Fibroblast of lung (primary cell): ENCODE results near the gene CCDC183. TPM values are rescaled to one million over a fixed set of nuclear protein-coding genes. Genes with fewer than 3 reads are reported as not detected.
"Not testable (repeated sequence)": the region's sequence is repeated elsewhere in the genome, so short reads cannot be mapped to it uniquely, and the experiment has no call there.

Experiments used
- DNase-seq, 2 donors: peaks; one replicate each; pipeline versions ENCODE4 v3.0.0 to v3.0.0-alpha.2; 2010; ENCODE audit warnings: low read depth in 2 of 2
- H2AFZ ChIP-seq: 2 replicates; pipeline ENCODE4 v1.5.1; 2012; ENCODE audit warnings: low read length, control low read depth, inconsistent platforms
- H3K27ac ChIP-seq: 2 replicates; pipeline ENCODE4 v1.5.1; 2011; ENCODE audit warnings: low read length, control low read depth; ENCODE audit not compliant: insufficient read depth
- H3K27me3 ChIP-seq: 2 replicates; pipeline ENCODE4 v1.5.1; 2011; ENCODE audit warnings: mild to moderate bottlenecking, low read length; ENCODE audit not compliant: control insufficient read depth, insufficient read depth
- H3K36me3 ChIP-seq: 2 replicates; pipeline ENCODE4 v1.5.1; 2011; ENCODE audit warnings: low read length; ENCODE audit not compliant: control insufficient read depth, insufficient read depth
- H3K4me1 ChIP-seq: 2 replicates; pipeline ENCODE4 v1.5.1; 2011; ENCODE audit warnings: low read length; ENCODE audit not compliant: control insufficient read depth, insufficient read depth; ENCODE audit errors: extremely low read depth
- H3K4me2 ChIP-seq: 2 replicates; pipeline ENCODE4 v1.5.1; 2011; ENCODE audit warnings: low read length, control low read depth; ENCODE audit not compliant: insufficient read depth; ENCODE audit errors: extremely low read depth
- H3K4me3 ChIP-seq, 4 experiments: fragments of 200-600 bp in 1 of 4; sonication (generic) in 1 of 4; replicated peaks in 1 of 4; 2 replicates each; pipeline ENCODE4 v1.5.1; 2011 to 2016; ENCODE audit warnings: low read length in 4 of 4, low read depth in 3 of 4, mild to moderate bottlenecking in 3 of 4, control low read depth in 2 of 4, inconsistent platforms in 1 of 4, mixed read lengths in 1 of 4; ENCODE audit not compliant: insufficient read depth in 1 of 4; ENCODE audit errors: control extremely low read depth in 1 of 4
- H3K79me2 ChIP-seq: 2 replicates; pipeline ENCODE4 v1.5.1; 2012; ENCODE audit warnings: mild to moderate bottlenecking, low read length, inconsistent platforms; ENCODE audit not compliant: control insufficient read depth, insufficient read depth
- H3K9ac ChIP-seq: 2 replicates; pipeline ENCODE4 v1.5.1; 2011; ENCODE audit warnings: mild to moderate bottlenecking, low read length, control low read depth; ENCODE audit not compliant: insufficient read depth
- H3K9me3 ChIP-seq: 2 replicates; pipeline ENCODE4 v1.5.1; 2012; ENCODE audit warnings: low read depth, low read length; ENCODE audit not compliant: control insufficient read depth, insufficient read depth
- H4K20me1 ChIP-seq: 2 replicates; pipeline ENCODE4 v1.5.1; 2011; ENCODE audit warnings: low read length; ENCODE audit not compliant: control insufficient read depth, insufficient read depth; ENCODE audit errors: extremely low read depth
- EZH2 ChIP-seq: IDR thresholded peaks from 2 replicates; pipeline ENCODE4 v1.5.1; 2012; ENCODE audit warnings: low read length, control low read depth, mild to moderate bottlenecking; ENCODE audit errors: missing control alignments
- polyA plus RNA-seq, 2 donors: library from polyadenylated mRNA; depleted of rRNA in 1 of 2; stranded (reverse) in 1 of 2; unstranded in 1 of 2; fragments of >200 nt; gene quantifications; 2 replicates each; pipeline ENCODE4 v1.2.1, GENCODE V29; 2011 to 2012; ENCODE audit warnings: missing spikeins in 1 of 2
- total RNA-seq: library from RNA; depleted of rRNA; stranded (reverse); fragments of >200 nt; gene quantifications from 2 replicates; pipeline ENCODE4 v1.2.1, GENCODE V29; 2014
- TF ChIP-seq, protein P1 (sequence below), 2 donors: IDR thresholded peaks in 1 of 2; conservative IDR thresholded peaks in 1 of 2; 1 replicate in 1 of 2; 2 replicates in 1 of 2; pipeline ENCODE4 v1.5.1; 2011 to 2012; ENCODE audit warnings: low read length in 2 of 2, control low read depth in 1 of 2, inconsistent platforms in 1 of 2, low read depth in 1 of 2, mild to moderate bottlenecking in 1 of 2

The CCDC183 gene
- total and polyA plus RNA-seq, 2 donors (not counting 1 experiment from before 2014, with no cell fraction given) = 0.35 to 0.99 TPM

DNA sequence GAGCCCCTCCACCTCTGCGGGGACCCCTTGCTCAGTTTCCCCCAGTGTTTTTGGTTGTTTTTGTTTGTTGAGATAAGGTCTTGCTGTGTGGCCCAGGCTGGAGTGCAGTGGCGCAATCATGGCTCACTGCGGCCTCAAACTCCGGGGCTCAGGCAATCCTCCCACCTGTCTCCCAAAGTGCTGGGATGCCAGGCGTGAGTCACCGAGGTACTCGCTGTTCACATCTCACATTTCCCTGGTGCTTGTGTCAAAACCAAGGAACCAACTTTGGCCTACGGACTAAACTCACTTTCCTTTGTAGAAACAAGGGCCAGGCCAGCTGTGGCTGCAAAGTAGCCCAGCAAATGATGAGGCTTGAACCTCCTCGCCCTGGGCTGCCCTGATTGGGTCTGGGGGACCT is 36.4 kb downstream of the CCDC183 start:
- TF ChIP-seq EZH2 = no peak
- TF ChIP-seq, protein P1, sequence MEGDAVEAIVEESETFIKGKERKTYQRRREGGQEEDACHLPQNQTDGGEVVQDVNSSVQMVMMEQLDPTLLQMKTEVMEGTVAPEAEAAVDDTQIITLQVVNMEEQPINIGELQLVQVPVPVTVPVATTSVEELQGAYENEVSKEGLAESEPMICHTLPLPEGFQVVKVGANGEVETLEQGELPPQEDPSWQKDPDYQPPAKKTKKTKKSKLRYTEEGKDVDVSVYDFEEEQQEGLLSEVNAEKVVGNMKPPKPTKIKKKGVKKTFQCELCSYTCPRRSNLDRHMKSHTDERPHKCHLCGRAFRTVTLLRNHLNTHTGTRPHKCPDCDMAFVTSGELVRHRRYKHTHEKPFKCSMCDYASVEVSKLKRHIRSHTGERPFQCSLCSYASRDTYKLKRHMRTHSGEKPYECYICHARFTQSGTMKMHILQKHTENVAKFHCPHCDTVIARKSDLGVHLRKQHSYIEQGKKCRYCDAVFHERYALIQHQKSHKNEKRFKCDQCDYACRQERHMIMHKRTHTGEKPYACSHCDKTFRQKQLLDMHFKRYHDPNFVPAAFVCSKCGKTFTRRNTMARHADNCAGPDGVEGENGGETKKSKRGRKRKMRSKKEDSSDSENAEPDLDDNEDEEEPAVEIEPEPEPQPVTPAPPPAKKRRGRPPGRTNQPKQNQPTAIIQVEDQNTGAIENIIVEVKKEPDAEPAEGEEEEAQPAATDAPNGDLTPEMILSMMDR (conservative IDR thresholded peaks at IDR 0.05 in 1 of 2, IDR thresholded peaks at IDR 0.05 in 1 of 2; ENCODE audit: low read depth in 1 of 2, low read length in 2 of 2) = no peak
- H3K36me3 ChIP-seq = peaks cover 23% of the 10 kb centered on the region
- DNase-seq = no peak
- no peak overlapping the region for H3K4me2 ChIP-seq
- no peaks in the 10 kb centered on the region for H3K79me2 ChIP-seq
- no peak overlapping the region for H3K9ac ChIP-seq
- H3K9me3 ChIP-seq = no peaks in the 10 kb centered on the region
- H4K20me1 ChIP-seq = no peaks in the 10 kb centered on the region
- no peak overlapping the region for H2AFZ ChIP-seq
- H3K27ac ChIP-seq = no peak overlapping the region
- no peaks in the 10 kb centered on the region for H3K27me3 ChIP-seq
- H3K4me3 ChIP-seq = no peak overlapping the region
- H3K4me1 ChIP-seq = no peaks in the 10 kb centered on the region

DNA sequence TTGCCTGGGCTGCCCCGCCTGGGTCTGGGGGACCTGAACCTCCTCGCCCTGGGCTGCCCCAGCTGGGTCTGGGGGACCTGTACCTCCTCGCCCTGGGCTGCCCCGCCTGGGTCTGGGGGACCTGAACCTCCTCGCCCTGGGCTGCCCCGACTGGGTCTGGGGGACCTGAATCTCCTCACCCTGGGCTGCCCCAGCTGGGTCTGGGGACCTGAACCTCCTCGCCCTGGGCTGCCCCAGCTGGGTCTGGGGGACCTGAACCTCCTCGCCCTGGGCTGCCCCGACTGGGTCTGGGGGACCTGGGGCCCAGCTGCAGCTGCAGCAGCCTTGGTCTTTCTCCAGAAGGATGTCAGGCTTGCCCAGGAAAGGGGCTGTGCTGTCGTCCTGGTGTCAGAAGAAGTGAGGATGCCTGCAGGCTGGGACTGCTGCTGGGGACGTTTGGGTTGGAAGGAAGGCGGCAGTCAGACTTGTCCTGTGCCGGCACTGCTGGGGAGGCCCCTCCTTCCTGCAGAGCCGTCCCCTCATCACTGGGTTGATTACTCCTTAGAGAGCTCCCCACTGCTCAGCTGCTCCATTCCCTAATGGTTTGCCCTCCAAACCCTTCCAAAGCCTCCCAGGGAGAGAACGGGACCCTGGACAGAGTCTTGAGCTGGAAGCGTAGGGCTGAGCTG is 37.4 kb downstream of the CCDC183 start:
- H3K27ac ChIP-seq, H3K27me3 ChIP-seq, H3K4me2 ChIP-seq, H3K4me1 ChIP-seq, H3K4me3 ChIP-seq, DNase-seq, H4K20me1 ChIP-seq, H3K79me2 ChIP-seq, H3K9ac ChIP-seq, H3K9me3 ChIP-seq, H2AFZ ChIP-seq: not testable (repeated sequence)
- H3K36me3 ChIP-seq = peaks cover 19% of the 10 kb centered on the region

DNA sequence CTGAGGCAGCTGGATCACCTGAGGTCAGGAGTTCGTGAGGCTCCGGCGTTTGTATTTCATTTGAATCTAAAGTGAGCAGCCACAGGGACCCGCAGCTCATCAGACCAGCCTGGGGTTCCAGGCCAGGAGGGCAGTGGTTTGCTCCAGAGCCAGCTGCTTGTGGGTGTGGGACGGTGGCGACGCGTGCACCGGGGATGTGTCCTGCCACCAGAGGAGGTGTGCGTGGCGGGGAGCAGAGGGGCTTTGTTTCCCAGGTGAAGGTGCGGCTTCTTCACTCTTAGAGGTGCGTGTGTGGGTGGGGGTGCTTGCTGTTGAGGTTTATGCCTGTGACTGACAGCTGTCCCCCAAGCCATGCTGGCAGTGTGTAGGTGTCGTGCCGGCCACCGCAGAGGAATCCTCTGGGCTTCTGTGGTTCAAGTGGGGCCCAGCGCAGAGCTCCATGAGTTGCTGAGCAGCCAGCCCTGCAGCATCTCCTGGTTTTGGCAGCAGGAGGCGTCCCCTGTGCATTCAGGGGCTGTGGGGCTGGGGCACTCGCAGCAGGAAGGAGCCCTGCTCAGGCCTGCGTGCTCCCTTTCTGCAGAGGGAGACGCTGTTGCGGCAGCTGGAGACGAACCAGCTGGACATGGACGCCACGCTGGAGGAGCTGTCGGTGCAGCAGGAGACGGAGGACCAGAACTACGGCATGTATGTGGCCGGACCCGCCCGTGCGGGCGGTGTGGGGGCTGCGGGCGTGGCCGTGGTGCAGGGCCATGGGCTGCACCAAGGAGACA is 39.2 kb downstream of the CCDC183 start:
- DNase-seq = no peak
- H3K27me3 ChIP-seq = no peaks in the 10 kb centered on the region
- no peaks in the 10 kb centered on the region for H3K4me1 ChIP-seq
- no peak for TF ChIP-seq EZH2
- TF ChIP-seq, protein P1 (conservative IDR thresholded peaks at IDR 0.05 in 1 of 2, IDR thresholded peaks at IDR 0.05 in 1 of 2; ENCODE audit: low read depth in 1 of 2, low read length in 2 of 2) = no peak
- no peak overlapping the region for H3K4me2 ChIP-seq
- H3K9me3 ChIP-seq = no peaks in the 10 kb centered on the region
- H3K79me2 ChIP-seq = no peaks in the 10 kb centered on the region
- no peak overlapping the region for H3K9ac ChIP-seq
- no peak overlapping the region for H2AFZ ChIP-seq
- H3K27ac ChIP-seq = no peak overlapping the region
- peaks cover 19% of the 10 kb centered on the region for H3K36me3 ChIP-seq
- no peaks in the 10 kb centered on the region for H4K20me1 ChIP-seq
- H3K4me3 ChIP-seq = no peak overlapping the region
